GM18873 (cell line): ENCODE results near the gene SLC12A6.
A peak's percentile ranks its signal among the peaks of the same experiment; 100 is the strongest.
"Not testable (repeated sequence)": the region's sequence is repeated elsewhere in the genome, so short reads cannot be mapped to it uniquely, and the experiment has no call there.

Experiments
- ATAC-seq: cut with Tn5 transposase; IDR thresholded peaks from one replicate; pipeline ENCODE4 v1.9.1; 2021; ENCODE audit warnings: mild to moderate bottlenecking, moderate library complexity, moderate number of reproducible peaks; ENCODE audit not compliant: unreplicated experiment, low FRiP score

SLC12A6 gene

DNA sequence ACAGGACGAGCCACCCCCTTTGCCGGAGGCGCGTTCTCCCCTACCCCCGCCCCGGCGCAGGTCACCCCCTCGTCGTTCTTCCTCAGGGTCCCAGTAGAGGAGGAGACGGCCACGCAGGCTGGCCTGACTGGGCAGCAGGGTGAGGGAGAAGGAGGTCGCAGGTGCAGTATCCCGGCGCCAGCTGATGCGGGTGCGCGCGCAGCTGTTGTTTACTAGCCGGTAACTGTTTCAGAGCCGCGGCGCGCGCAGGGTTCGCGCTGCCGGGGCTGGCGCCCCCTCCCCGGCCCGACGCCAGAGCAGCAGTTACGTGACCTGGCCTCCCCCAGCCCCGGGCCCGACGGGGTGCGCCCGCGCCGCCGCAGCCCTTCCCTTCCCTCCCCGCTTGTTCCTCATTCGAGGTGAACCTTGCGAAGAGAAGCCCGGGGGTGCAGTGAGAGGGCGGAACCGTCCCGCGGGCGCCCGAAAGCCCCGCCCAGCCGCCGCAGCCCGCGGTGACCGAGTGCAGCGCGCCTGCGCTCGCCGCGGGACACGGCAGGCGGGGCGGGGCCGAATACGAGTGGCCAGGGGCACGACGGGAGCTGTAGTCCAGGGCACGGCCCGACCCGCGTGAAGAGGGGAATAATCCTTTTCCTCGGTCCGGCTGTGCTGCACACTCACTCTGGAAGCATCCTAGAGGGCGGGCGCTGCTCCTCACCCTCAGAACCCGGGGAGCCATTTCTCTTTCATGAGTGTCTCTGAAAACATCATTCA is at the start of gene SLC12A6:
Gene SLC12A6 (minus strand): TSS at position 225 of the 750 bp plus-strand sequence. CDS start 1,101 bp downstream, outside the sequence.
- ATAC-seq = peak; percentile 38

GRCh38 chr15:34381829-34382521 is 44.4 kb upstream of the SLC12A6 start:
- ATAC-seq = not testable (repeated sequence)

- not testable (repeated sequence) for ATAC-seq
These were observed 42.9 kb upstream of the SLC12A6 start for GRCh38 chr15:34380491-34380890.

- ATAC-seq = no peak
These were observed 39.3 kb upstream of the SLC12A6 start for GRCh38 chr15:34376856-34377255.

- not testable (repeated sequence) for ATAC-seq
These were observed 38.0 kb upstream of the SLC12A6 start for GRCh38 chr15:34375541-34375940.

DNA sequence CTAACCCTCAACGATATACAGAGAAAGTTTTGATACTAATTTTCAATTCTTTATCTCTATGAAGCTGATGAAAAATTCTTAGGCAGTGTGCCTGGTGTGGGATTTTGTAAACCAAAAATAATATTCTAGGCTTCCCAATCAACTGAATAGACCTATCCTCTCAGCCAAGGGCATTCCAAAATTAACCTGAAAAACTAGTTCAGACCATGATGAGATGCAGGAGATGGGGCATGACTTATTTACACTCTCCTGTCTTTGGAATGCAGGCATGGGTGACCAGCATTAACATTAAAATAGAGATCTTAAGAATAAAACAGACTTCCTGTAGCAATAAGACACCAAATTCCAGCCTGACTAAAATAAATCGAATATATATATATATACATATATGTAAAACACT is 37.2 kb upstream of the SLC12A6 start:
- ATAC-seq = no peak

- no peak for ATAC-seq
These were observed 36.4 kb upstream of the SLC12A6 start for GRCh38 chr15:34373951-34374350.

DNA sequence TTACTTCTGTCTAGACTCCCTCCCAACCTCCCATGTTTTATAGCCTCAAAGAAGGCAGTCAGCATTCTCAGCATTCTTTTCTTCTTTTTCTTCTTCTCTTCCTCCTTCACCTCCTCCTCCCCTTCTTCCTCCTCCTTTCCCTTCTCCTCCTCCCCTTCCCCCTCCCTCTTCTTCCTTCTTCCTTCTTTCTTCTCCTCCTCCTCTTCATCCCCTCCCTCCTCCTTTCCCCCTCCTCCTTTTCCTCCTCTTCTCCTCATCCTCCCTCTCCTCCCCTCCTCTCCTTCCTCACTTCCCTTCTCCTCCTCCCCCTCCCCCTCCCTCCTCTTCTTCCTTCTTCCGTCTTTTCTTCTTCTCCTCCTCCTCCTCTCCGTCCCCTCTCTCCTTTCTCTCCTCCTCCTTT is 33.1 kb upstream of the SLC12A6 start:
- ATAC-seq = no peak

GRCh38 chr15:34370129-34370528 is 32.5 kb upstream of the SLC12A6 start:
- ATAC-seq = no peak

GRCh38 chr15:34367101-34368081 is 29.8 kb upstream of the SLC12A6 start, which contains the start of gene LPCAT4:
LPCAT4 (minus strand) TSS chr15:34367196; CDS start chr15:34367100, 96 bp downstream.
- ATAC-seq = peak; percentile 74

DNA sequence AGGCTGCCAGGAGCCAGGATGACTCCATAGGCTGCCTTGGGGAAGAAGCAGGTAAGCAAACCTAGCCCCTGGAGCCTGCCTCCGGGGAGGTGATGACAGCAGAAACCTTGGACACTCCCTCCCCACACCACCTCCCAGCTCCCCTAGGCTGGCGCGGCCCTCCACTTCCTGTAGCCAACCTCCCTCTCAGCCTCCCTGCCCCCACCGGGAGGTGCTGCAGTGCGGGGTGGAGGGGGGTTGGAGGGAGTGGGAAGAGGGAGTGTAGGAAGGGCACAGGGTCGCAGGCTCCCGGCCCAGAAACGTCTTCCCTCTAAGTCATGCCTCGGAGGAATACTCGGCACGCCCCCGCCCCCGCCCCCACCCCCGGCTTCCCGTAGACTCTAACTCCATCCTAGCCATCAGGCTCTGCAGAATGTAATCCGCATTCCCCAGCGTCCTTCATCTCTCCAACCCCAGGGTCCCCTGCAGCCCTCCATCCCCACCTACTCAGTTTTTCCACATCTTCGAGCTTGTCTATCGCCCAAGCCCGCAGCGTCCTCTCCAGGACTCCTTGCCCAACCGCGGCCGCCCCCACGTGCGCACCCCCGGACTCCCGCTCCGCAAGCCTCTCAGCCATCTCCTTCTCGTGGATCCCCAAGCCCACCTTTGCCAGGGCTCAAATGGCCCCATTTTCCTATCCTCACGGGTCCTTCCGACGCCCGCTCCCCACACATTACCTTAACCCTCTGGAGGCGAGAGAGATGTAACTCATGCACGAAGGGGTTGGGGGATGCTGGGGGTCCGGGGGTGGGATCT is 28.9 kb upstream of the SLC12A6 start:
- no peak for ATAC-seq

DNA sequence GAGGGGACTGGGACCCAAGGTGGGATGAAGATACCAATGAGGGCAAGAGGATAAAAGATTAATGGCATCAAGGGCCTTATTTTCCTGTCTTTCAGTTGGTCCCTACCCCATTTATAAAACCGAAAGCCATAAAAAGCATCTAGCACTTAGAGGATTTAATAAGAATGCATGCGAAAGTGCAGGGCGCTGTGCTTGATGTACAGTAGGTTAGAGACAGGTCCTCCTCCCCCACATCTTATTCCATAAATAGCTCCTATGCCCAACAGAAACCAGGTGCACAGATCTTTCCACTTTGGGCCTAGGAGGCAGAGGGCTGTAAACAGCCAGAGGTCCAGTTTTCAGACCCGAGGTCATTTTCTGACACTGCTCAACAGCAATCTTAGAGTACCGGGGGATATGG is 28.3 kb upstream of the SLC12A6 start:
- no peak for ATAC-seq

- ATAC-seq = no peak
These were observed 27.7 kb upstream of the SLC12A6 start for GRCh38 chr15:34365091-34365825.

DNA sequence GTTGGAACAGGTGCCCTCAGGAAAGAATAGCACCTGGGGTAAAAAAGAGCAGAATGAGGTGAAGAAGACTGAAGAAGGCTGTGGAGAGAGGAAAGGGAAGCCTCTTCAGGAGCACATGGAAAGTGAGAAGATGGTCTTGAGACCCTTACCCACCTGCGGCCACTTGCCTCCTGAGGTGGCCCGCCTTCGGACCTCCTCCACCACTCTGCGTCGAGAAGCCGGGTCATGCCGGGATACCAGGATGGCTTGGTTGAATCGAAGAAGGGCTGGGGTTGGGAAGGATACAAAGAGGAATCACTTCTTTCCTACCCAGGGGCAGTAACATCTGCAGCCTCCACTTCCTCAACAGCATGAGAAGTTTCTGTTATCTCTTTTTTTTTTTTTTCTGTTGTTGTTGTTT is 26.5 kb upstream of the SLC12A6 start:
- ATAC-seq = no peak

- ATAC-seq = no peak
These were observed 24.6 kb upstream of the SLC12A6 start for GRCh38 chr15:34362047-34362773.

DNA sequence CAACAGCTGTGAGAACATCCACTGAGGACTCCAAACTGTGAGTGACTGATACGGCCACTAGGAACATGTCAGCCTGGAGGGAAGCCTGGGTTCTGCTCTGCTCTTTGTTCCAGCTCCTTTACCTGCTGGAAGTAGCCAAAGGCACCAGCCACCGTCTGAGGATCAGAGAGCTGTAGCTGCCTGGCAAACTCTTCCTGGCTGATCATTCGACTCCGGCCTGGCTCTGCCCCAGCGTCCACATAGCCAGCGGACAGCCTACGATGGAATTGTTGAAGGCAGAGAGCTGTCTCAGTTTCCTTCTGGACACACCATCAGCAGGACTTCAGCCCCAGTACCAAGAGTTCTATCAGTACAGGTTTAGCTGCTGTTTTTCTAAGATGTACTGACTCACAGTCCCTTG is 23.7 kb upstream of the SLC12A6 start:
- ATAC-seq = no peak

- no peak for ATAC-seq
These were observed 22.7 kb upstream of the SLC12A6 start for GRCh38 chr15:34360298-34360697.

- no peak for ATAC-seq
These were observed 21.8 kb upstream of the SLC12A6 start for GRCh38 chr15:34359416-34359815.
